Thymus (tissue), 11 donors: Measurements from ENCODE around the gene SLC25A52. TPM values are rescaled to one million over a fixed set of nuclear protein-coding genes. Genes with fewer than 3 reads are reported as not detected.
A peak's percentile ranks its signal among the peaks of the same experiment; 100 is the strongest.
"Not testable (repeated sequence)": the region's sequence is repeated elsewhere in the genome, so short reads cannot be mapped to it uniquely, and the experiment has no call there.

ENCODE experiments used
- DNase-seq, 9 donors: peaks; one replicate each; pipeline ENCODE4 v3.0.0-alpha.2; 2013; ENCODE audit warnings: low spot score in 9 of 9, low read depth in 6 of 9, missing footprints in 1 of 9
- H3K27ac ChIP-seq, 2 donors: one replicate each; pipeline ENCODE4 v1.5.1; 2013; ENCODE audit warnings: control low read depth in 1 of 2, low read depth in 1 of 2, low read length in 1 of 2, mild to moderate bottlenecking in 1 of 2, moderate library complexity in 1 of 2
- H3K27me3 ChIP-seq, 2 donors: one replicate each; pipeline ENCODE4 v1.5.1; 2013; ENCODE audit warnings: low read length in 1 of 2; ENCODE audit not compliant: control insufficient read depth in 2 of 2, insufficient read depth in 1 of 2
- H3K36me3 ChIP-seq, 2 donors: one replicate each; pipeline ENCODE4 v1.5.1; 2013; ENCODE audit warnings: low read length in 1 of 2, mild to moderate bottlenecking in 1 of 2, moderate library complexity in 1 of 2; ENCODE audit not compliant: control insufficient read depth in 2 of 2, insufficient read depth in 2 of 2
- H3K4me1 ChIP-seq, 2 donors: one replicate each; pipeline ENCODE4 v1.5.1; 2013; ENCODE audit warnings: low read length in 2 of 2; ENCODE audit not compliant: control insufficient read depth in 2 of 2, insufficient read depth in 2 of 2
- H3K4me3 ChIP-seq, 2 donors: one replicate each; pipeline ENCODE4 v1.5.1; 2013; ENCODE audit warnings: low read length in 2 of 2, control low read depth in 1 of 2, mild to moderate bottlenecking in 1 of 2
- H3K9me3 ChIP-seq, 2 donors: one replicate each; pipeline ENCODE4 v1.5.1; 2013; ENCODE audit warnings: low read length in 1 of 2, mild to moderate bottlenecking in 1 of 2; ENCODE audit not compliant: control insufficient read depth in 2 of 2, insufficient read depth in 1 of 2
- WGBS: extraction: QIAGEN DNeasy Blood & Tissue Kit; methylation state at CpG from one replicate; pipeline ENCODE4 v1.1.7; 2013; 5-methylcytosine and 5-hydroxymethylcytosine counted together
- polyA plus RNA-seq: library from polyadenylated mRNA; stranded (reverse); fragments of 200-250 nt; gene quantifications from one replicate; pipeline ENCODE4 v1.2.3, GENCODE V29; 2013
- total RNA-seq: library from RNA; stranded (reverse); fragments of 120-200 nt; gene quantifications from one replicate; pipeline ENCODE4 v1.2.4, GENCODE V29; 2013
- donor health status: healthy.

The SLC25A52 gene
- total and polyA plus RNA-seq, 2 donors = 0.09 TPM; not detected in 1

- DNase-seq = no peak
- Histone ChIP-seq H3K4me1 (no peaks in the 10 kb centered on the region), H3K36me3 (no peaks in the 10 kb centered on the region), H3K9me3 (peaks cover 0 to 3% of the 10 kb centered on the region in 2 donors), H3K27ac (no peak overlapping the region), H3K4me3 (no peak overlapping the region), H3K27me3 (no peaks in the 10 kb centered on the region)
- WGBS = 94% methylated on average over 4 of the region's 4 CpGs
These were observed 14.3 kb downstream of the SLC25A52 start for GRCh38 chr18:31746396-31746795.

GRCh38 chr18:31744321-31745067 is 16.2 kb downstream of the SLC25A52 start:
- Histone ChIP-seq H3K27me3 (no peaks in the 10 kb centered on the region), H3K4me1 (no peaks in the 10 kb centered on the region), H3K4me3 (no peak overlapping the region), H3K36me3 (no peaks in the 10 kb centered on the region), H3K9me3 (peaks cover 0 to 3% of the 10 kb centered on the region in 2 donors), H3K27ac (no peak overlapping the region)
- WGBS = 92% methylated on average over 15 of the region's 15 CpGs
- no peak for DNase-seq

- H3K4me1 ChIP-seq, H3K9me3 ChIP-seq, H3K4me3 ChIP-seq, H3K36me3 ChIP-seq, H3K27ac ChIP-seq, DNase-seq, H3K27me3 ChIP-seq: not testable (repeated sequence)
- 98% methylated on average over 5 of the region's 5 CpGs for WGBS
These were observed 17.1 kb downstream of the SLC25A52 start for GRCh38 chr18:31743600-31743999.

DNA sequence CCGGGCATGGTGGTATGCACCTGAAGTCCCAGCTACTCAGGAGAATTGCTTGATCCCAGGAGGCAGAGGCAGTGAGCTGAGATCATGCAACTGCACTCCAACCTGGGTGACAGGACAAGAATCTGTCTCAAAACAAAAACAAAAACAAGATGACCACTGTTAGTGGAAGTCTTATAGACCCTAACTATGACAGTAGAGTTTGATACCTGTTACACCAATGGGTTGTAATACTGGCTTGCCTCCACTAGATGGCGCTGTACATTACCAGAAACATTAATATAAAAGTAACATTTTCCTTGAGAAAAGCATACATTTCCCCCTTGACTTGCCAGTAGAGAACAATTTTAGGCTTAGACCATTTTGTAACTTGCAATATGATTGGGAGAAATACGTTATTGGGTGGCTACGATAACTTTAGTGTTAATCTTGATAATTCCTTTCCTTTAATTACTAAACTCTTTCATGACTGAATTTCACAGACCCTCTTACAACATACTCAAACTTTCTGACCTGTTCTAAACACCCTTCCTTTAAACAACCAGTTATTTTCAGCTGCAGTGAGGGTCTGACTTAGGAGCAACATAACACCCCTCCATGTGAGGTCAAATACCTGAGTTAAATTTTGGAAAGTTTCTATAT is 19.5 kb downstream of the SLC25A52 start:
- DNase-seq = peak in 8 of 9 donors; percentile 13 to 48 (median 22)
- 74% methylated on average over 4 of the region's 4 CpGs for WGBS
- H3K36me3 ChIP-seq = no peaks in the 10 kb centered on the region
- no peak overlapping the region for H3K27ac ChIP-seq
- no peak overlapping the region for H3K4me3 ChIP-seq
- H3K9me3 ChIP-seq = peaks cover 0 to 6% of the 10 kb centered on the region in 2 donors
- H3K27me3 ChIP-seq = no peaks in the 10 kb centered on the region
- H3K4me1 ChIP-seq = no peaks in the 10 kb centered on the region

DNA sequence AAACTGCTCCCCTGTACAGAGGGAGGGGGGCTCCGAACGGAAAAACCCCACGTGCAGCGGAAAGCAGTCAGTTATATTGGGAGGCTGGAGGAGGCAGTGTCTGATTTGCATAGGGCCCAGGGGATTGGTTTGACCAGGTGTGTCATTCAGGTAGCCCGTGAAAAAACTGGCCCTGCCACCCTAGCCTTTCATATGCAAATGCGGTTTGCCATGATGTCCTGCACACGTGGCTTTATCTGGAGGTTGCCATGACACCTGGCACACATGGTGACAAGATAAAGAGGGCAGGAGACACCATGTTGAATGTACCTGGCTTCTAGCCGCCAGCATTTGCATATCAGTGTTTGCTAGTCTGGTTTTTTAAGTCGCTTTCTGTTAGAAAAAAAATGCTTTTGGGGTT is 20.5 kb downstream of the SLC25A52 start:
- no peaks in the 10 kb centered on the region for H3K27me3 ChIP-seq
- H3K4me1 ChIP-seq = no peaks in the 10 kb centered on the region
- 96% methylated on average over 9 of the region's 9 CpGs for WGBS
- H3K36me3 ChIP-seq = no peaks in the 10 kb centered on the region
- no peak for DNase-seq
- H3K4me3 ChIP-seq = no peak overlapping the region
- H3K27ac ChIP-seq = no peak overlapping the region
- H3K9me3 ChIP-seq = peaks cover 0 to 6% of the 10 kb centered on the region in 2 donors

- no peaks in the 10 kb centered on the region for H3K4me1 ChIP-seq
- H3K27me3 ChIP-seq = no peaks in the 10 kb centered on the region
- peaks cover 0 to 6% of the 10 kb centered on the region in 2 donors for H3K9me3 ChIP-seq
These were observed 21.0 kb downstream of the SLC25A52 start for GRCh38 chr18:31739651-31740050.

DNA sequence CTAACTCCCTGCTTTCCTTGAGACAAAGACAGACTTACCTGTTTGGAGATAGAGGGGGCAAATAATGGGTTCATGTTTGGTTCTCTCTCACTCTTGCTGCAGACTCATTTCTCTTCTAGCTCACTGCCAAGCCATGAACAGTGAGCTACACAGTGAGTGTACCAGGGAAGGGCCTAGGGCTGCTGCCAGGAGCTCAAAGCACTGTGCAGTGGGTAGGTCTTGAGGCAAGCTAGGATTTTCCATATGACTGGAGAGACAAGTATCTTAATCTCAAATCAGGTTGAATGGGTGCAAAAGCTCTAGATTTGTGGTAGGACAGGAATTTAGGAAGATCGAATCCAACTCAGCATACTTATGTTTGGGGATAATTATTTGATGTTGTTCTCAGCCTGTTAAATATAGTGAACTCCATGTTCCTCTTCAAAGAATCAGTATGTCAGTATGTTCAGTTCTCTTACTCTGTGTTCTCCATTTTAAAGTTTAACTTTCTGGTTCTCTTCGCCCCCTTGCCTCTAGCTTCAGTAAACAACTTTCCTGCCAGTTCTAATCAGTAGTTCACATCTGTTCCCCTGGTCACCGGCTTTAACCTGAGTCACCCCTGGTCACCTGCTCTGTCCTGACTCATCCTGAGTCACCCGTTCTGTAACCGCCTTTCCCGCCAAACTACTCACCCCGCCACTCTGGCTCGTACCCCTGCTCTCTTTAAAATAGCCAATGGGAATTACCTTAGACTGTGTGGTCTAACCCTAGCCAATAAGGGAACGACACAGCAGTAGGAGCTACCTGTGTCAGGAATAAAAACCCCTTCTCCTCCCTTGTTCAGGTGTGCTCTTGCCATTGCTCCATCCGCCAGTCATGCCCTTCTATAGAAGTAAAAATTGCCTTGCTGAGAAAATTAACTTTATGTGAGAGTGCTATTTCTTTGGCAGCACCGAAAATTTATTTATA is 21.9 kb downstream of the SLC25A52 start:
- H3K9me3 ChIP-seq = peaks cover 0 to 6% of the 10 kb centered on the region in 2 donors
- 87% methylated on average over 11 of the region's 11 CpGs for WGBS
- no peaks in the 10 kb centered on the region for H3K27me3 ChIP-seq
- H3K27ac ChIP-seq = no peak overlapping the region
- no peak overlapping the region for H3K4me3 ChIP-seq
- H3K4me1 ChIP-seq = no peaks in the 10 kb centered on the region
- no peak for DNase-seq
- H3K36me3 ChIP-seq = no peaks in the 10 kb centered on the region

More at GRCh38 chr18:31739651-31740050, 21.0 kb downstream of the SLC25A52 start:
- H3K27ac ChIP-seq = no peak overlapping the region
- no peaks in the 10 kb centered on the region for H3K36me3 ChIP-seq
- 97% methylated on average over 3 of the region's 3 CpGs for WGBS
- DNase-seq = no peak
- H3K4me3 ChIP-seq = no peak overlapping the region

DNA sequence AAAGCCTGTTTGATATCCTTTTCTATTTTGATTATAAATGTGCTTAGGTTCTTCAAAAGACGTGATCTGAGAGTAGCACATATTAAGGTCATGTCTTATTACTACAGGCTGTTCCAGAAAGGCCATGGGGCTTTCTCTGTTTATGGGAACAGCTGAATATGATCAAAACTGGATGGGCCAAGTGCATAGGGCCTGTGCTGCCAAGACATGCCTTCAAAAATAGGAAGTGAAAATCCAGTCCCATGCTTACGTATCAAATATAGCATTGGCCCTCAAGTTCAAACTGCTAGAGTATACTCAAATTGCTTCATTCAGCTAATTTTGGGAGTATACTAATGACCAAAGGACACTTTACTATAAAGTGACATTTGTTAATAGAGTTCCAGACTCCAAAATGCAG is 24.1 kb downstream of the SLC25A52 start:
- Histone ChIP-seq H3K4me1 (no peaks in the 10 kb centered on the region), H3K4me3 (no peak overlapping the region), H3K36me3 (no peaks in the 10 kb centered on the region), H3K27ac (no peak overlapping the region), H3K27me3 (no peaks in the 10 kb centered on the region), H3K9me3 (peaks cover 0 to 3% of the 10 kb centered on the region in 2 donors)
- DNase-seq = no peak
- WGBS = 97% methylated on average over 2 of the region's 2 CpGs

- H3K36me3 ChIP-seq = no peaks in the 10 kb centered on the region
- 92% methylated on average over 3 of the region's 3 CpGs for WGBS
- no peak overlapping the region for H3K4me3 ChIP-seq
- H3K27me3 ChIP-seq = no peaks in the 10 kb centered on the region
- H3K4me1 ChIP-seq = no peaks in the 10 kb centered on the region
- H3K27ac ChIP-seq = no peak overlapping the region
- no peaks in the 10 kb centered on the region for H3K9me3 ChIP-seq
- no peak for DNase-seq
These were observed 29.1 kb downstream of the SLC25A52 start for GRCh38 chr18:31731628-31732027.
